Measurements from ENCODE around the gene WFIKKN1. TPM values are rescaled to one million over a fixed set of nuclear protein-coding genes. Genes with fewer than 3 reads are reported as not detected.

The WFIKKN1 gene
- polyA plus RNA-seq (2013, experiment 1 of 2), result 0.15 TPM
- polyA plus RNA-seq (2013, experiment 2 of 2), result 0.23 TPM

- H3K9me3 ChIP-seq (ENCODE audit: control insufficient read depth, low read length), result no peaks in the 10 kb centered on the region
- H3K18ac ChIP-seq (ENCODE audit: low read depth in 1 of 2, low read length in 2 of 2), result peak within 1 kb of the TSS; percentile 76 to 87
- peak within 1 kb of the TSS; percentile 10 for H3K4me2 ChIP-seq (ENCODE audit: low read length, poor library complexity, severe bottlenecking)
- H2AFZ ChIP-seq (ENCODE audit: low read depth, low read length), result peak within 1 kb of the TSS; percentile 2
- H3K27me3 ChIP-seq (ENCODE audit: control insufficient read depth in 1 of 2, insufficient read depth in 1 of 2, low read length in 2 of 2), result no peaks in the 10 kb centered on the region
- peak within 1 kb of the TSS; percentile 55 for H2BK15ac ChIP-seq (ENCODE audit: low read depth, poor library complexity, severe bottlenecking)
- peak within 1 kb of the TSS in 1 of 2 experiments; percentile 86 for H3K14ac ChIP-seq (ENCODE audit: low read length in 2 of 2)
- peak within 1 kb of the TSS in 1 of 2 experiments; percentile 26 for H3K4me3 ChIP-seq (ENCODE audit: insufficient read depth in 1 of 2, low read depth in 1 of 2, low read length in 2 of 2)
- DNase-seq, result no peak
- peaks cover 64% of the 10 kb centered on the region for H3K4me1 ChIP-seq (ENCODE audit: control insufficient read depth, insufficient read depth, low read depth, low read length)
- peak within 1 kb of the TSS; percentile 27 for H2BK120ac ChIP-seq (ENCODE audit: low read depth, low read length)
- H3K79me1 ChIP-seq (replicated peaks; ENCODE audit: low read length, poor library complexity, severe bottlenecking), result peaks cover 19% of the 10 kb centered on the region
- peak within 1 kb of the TSS; percentile 38 for H3K9ac ChIP-seq (ENCODE audit: low read length)
- peak within 1 kb of the TSS; percentile 95 for H4K91ac ChIP-seq (ENCODE audit: low read length)
- no peak within 1 kb of the TSS for H3K23ac ChIP-seq (ENCODE audit: low read length in 2 of 2)
- H2BK12ac ChIP-seq (ENCODE audit: low read length in 2 of 2), result peak within 1 kb of the TSS; percentile 92 to 96
- H3K27ac ChIP-seq (ENCODE audit: low read length, poor library complexity, severe bottlenecking), result no peak within 1 kb of the TSS
- 9% methylated on average over 23 of the region's 23 CpGs for whole genome bisulfite sequencing
- no peak within 1 kb of the TSS for H2BK5ac ChIP-seq (ENCODE audit: low read depth, low read length, poor library complexity, severe bottlenecking)
- H3K4ac ChIP-seq (ENCODE audit: low read depth in 1 of 2, low read length in 2 of 2), result peak within 1 kb of the TSS; percentile 84 to 94
- peaks cover 8 to 63% of the 10 kb centered on the region in 2 experiments for H3K36me3 ChIP-seq (ENCODE audit: control insufficient read depth in 1 of 2, insufficient read depth in 2 of 2, low read depth in 1 of 2, low read length in 2 of 2)
- peak within 1 kb of the TSS; percentile 90 for H4K8ac ChIP-seq (ENCODE audit: low read length)
- peak within 1 kb of the TSS; percentile 49 for H2AK5ac ChIP-seq (ENCODE audit: low read length, severe bottlenecking)
These were observed at the start of gene WFIKKN1 for GRCh38 chr16:630815-631405. Gene WFIKKN1 (plus strand): TSS chr16:630985. CDS start chr16:631254, 269 bp downstream.

- H3K27ac ChIP-seq (ENCODE audit: low read length, poor library complexity, severe bottlenecking), result no peak overlapping the region
- H3K4ac ChIP-seq (ENCODE audit: low read depth in 1 of 2, low read length in 2 of 2), result no peak overlapping the region
- H3K27me3 ChIP-seq (ENCODE audit: control insufficient read depth in 1 of 2, insufficient read depth in 1 of 2, low read length in 2 of 2), result no peaks in the 10 kb centered on the region
- H3K4me3 ChIP-seq (ENCODE audit: insufficient read depth in 1 of 2, low read depth in 1 of 2, low read length in 2 of 2), result no peak overlapping the region
- WGBS, result 94% methylated on average over 17 of the region's 18 CpGs
- H3K36me3 ChIP-seq (ENCODE audit: control insufficient read depth in 1 of 2, insufficient read depth in 2 of 2, low read depth in 1 of 2, low read length in 2 of 2), result peaks cover 11 to 50% of the 10 kb centered on the region in 2 experiments
- H3K23ac ChIP-seq (ENCODE audit: low read length in 2 of 2), result no peak overlapping the region
- H2BK15ac ChIP-seq (ENCODE audit: low read depth, poor library complexity, severe bottlenecking), result no peak overlapping the region
- DNase-seq, result no peak
- H2BK120ac ChIP-seq (ENCODE audit: low read depth, low read length), result no peak overlapping the region
- H3K9me3 ChIP-seq (ENCODE audit: control insufficient read depth, low read length), result no peaks in the 10 kb centered on the region
- H3K18ac ChIP-seq (ENCODE audit: low read depth in 1 of 2, low read length in 2 of 2), result no peak overlapping the region
- H3K14ac ChIP-seq (ENCODE audit: low read length in 2 of 2), result no peak overlapping the region
- H4K91ac ChIP-seq (ENCODE audit: low read length), result no peak overlapping the region
- no peak overlapping the region for H3K4me2 ChIP-seq (ENCODE audit: low read length, poor library complexity, severe bottlenecking)
- H2BK12ac ChIP-seq (ENCODE audit: low read length in 2 of 2), result no peak overlapping the region
- H2AFZ ChIP-seq (ENCODE audit: low read depth, low read length), result no peak overlapping the region
- H3K4me1 ChIP-seq (ENCODE audit: control insufficient read depth, insufficient read depth, low read depth, low read length), result peaks cover 27% of the 10 kb centered on the region
- no peak overlapping the region for H2AK5ac ChIP-seq (ENCODE audit: low read length, severe bottlenecking)
- peaks cover 6% of the 10 kb centered on the region for H3K79me1 ChIP-seq (replicated peaks; ENCODE audit: low read length, poor library complexity, severe bottlenecking)
- H2BK5ac ChIP-seq (ENCODE audit: low read depth, low read length, poor library complexity, severe bottlenecking), result no peak overlapping the region
- H4K8ac ChIP-seq (ENCODE audit: low read length), result no peak overlapping the region
- no peak overlapping the region for H3K9ac ChIP-seq (ENCODE audit: low read length)
These were observed 48.6 kb upstream of the WFIKKN1 start for GRCh38 chr16:582218-582613.

- WGBS, result 95% methylated on average over 21 of the region's 21 CpGs
- no peak overlapping the region for H4K8ac ChIP-seq (ENCODE audit: low read length)
- no peak overlapping the region for H3K14ac ChIP-seq (ENCODE audit: low read length in 2 of 2)
- no peak overlapping the region for H2BK15ac ChIP-seq (ENCODE audit: low read depth, poor library complexity, severe bottlenecking)
- no peak overlapping the region for H3K4me3 ChIP-seq (ENCODE audit: insufficient read depth in 1 of 2, low read depth in 1 of 2, low read length in 2 of 2)
- no peak overlapping the region for H2AK5ac ChIP-seq (ENCODE audit: low read length, severe bottlenecking)
- H2BK12ac ChIP-seq (ENCODE audit: low read length in 2 of 2), result no peak overlapping the region
- peaks cover 8% of the 10 kb centered on the region for H3K79me1 ChIP-seq (replicated peaks; ENCODE audit: low read length, poor library complexity, severe bottlenecking)
- peak overlapping the region; percentile 19 for H2AFZ ChIP-seq (ENCODE audit: low read depth, low read length)
- no peak overlapping the region for H3K4me2 ChIP-seq (ENCODE audit: low read length, poor library complexity, severe bottlenecking)
- H4K91ac ChIP-seq (ENCODE audit: low read length), result no peak overlapping the region
- H3K27ac ChIP-seq (ENCODE audit: low read length, poor library complexity, severe bottlenecking), result no peak overlapping the region
- peaks cover 31% of the 10 kb centered on the region for H3K4me1 ChIP-seq (ENCODE audit: control insufficient read depth, insufficient read depth, low read depth, low read length)
- peak overlapping the region in 1 of 2 experiments; percentile 14 for H3K18ac ChIP-seq (ENCODE audit: low read depth in 1 of 2, low read length in 2 of 2)
- peak overlapping the region in 1 of 2 experiments; percentile 42 for H3K23ac ChIP-seq (ENCODE audit: low read length in 2 of 2)
- H2BK120ac ChIP-seq (ENCODE audit: low read depth, low read length), result no peak overlapping the region
- peaks cover 11 to 48% of the 10 kb centered on the region in 2 experiments for H3K36me3 ChIP-seq (ENCODE audit: control insufficient read depth in 1 of 2, insufficient read depth in 2 of 2, low read depth in 1 of 2, low read length in 2 of 2)
- no peaks in the 10 kb centered on the region for H3K9me3 ChIP-seq (ENCODE audit: control insufficient read depth, low read length)
- no peak overlapping the region for H2BK5ac ChIP-seq (ENCODE audit: low read depth, low read length, poor library complexity, severe bottlenecking)
- H3K4ac ChIP-seq (ENCODE audit: low read depth in 1 of 2, low read length in 2 of 2), result no peak overlapping the region
- DNase-seq, result no peak
- no peaks in the 10 kb centered on the region for H3K27me3 ChIP-seq (ENCODE audit: control insufficient read depth in 1 of 2, insufficient read depth in 1 of 2, low read length in 2 of 2)
- H3K9ac ChIP-seq (ENCODE audit: low read length), result no peak overlapping the region
These were observed 48.0 kb upstream of the WFIKKN1 start for GRCh38 chr16:582614-583331.

- Histone ChIP-seq H3K27me3 (ENCODE audit: control insufficient read depth in 1 of 2, insufficient read depth in 1 of 2, low read length in 2 of 2) (no peaks in the 10 kb centered on the region), H3K79me1 (replicated peaks; ENCODE audit: low read length, poor library complexity, severe bottlenecking) (peaks cover 10% of the 10 kb centered on the region), H4K91ac (ENCODE audit: low read length) (peak overlapping the region; percentile 35), H3K18ac (ENCODE audit: low read depth in 1 of 2, low read length in 2 of 2) (no peak overlapping the region), H3K36me3 (ENCODE audit: control insufficient read depth in 1 of 2, insufficient read depth in 2 of 2, low read depth in 1 of 2, low read length in 2 of 2) (peaks cover 11 to 41% of the 10 kb centered on the region in 2 experiments), H2BK15ac (ENCODE audit: low read depth, poor library complexity, severe bottlenecking) (no peak overlapping the region), H3K4me3 (ENCODE audit: insufficient read depth in 1 of 2, low read depth in 1 of 2, low read length in 2 of 2) (no peak overlapping the region), H3K4ac (ENCODE audit: low read depth in 1 of 2, low read length in 2 of 2) (no peak overlapping the region), H3K9me3 (ENCODE audit: control insufficient read depth, low read length) (no peaks in the 10 kb centered on the region), H2AK5ac (ENCODE audit: low read length, severe bottlenecking) (no peak overlapping the region), H3K9ac (ENCODE audit: low read length) (no peak overlapping the region), H2BK5ac (ENCODE audit: low read depth, low read length, poor library complexity, severe bottlenecking) (no peak overlapping the region), H4K8ac (ENCODE audit: low read length) (peak overlapping the region; percentile 47), H3K4me2 (ENCODE audit: low read length, poor library complexity, severe bottlenecking) (no peak overlapping the region), H2BK12ac (ENCODE audit: low read length in 2 of 2) (no peak overlapping the region), H3K23ac (ENCODE audit: low read length in 2 of 2) (no peak overlapping the region), H3K27ac (ENCODE audit: low read length, poor library complexity, severe bottlenecking) (no peak overlapping the region), H2BK120ac (ENCODE audit: low read depth, low read length) (no peak overlapping the region), H2AFZ (ENCODE audit: low read depth, low read length) (no peak overlapping the region), H3K14ac (ENCODE audit: low read length in 2 of 2) (no peak overlapping the region), H3K4me1 (ENCODE audit: control insufficient read depth, insufficient read depth, low read depth, low read length) (peaks cover 38% of the 10 kb centered on the region)
- no peak for DNase-seq
- WGBS, result 49% methylated on average over 16 of the region's 16 CpGs
These were observed 47.3 kb upstream of the WFIKKN1 start for GRCh38 chr16:583470-583814.
